HG03520 (cell line): Measurements from ENCODE around the gene CLBA1.
A peak's percentile ranks its signal among the peaks of the same experiment; 100 is the strongest.
"Not testable (repeated sequence)": the region's sequence is repeated elsewhere in the genome, so short reads cannot be mapped to it uniquely, and the experiment has no call there.

Experiments
- ATAC-seq: cut with Tn5 transposase; IDR thresholded peaks from one replicate; pipeline ENCODE4 v1.9.1; 2021; ENCODE audit warnings: mild to moderate bottlenecking, moderate library complexity; ENCODE audit not compliant: unreplicated experiment

Gene CLBA1

GRCh38 chr14:104985675-104986486 lies at the start of gene CLBA1:
Gene CLBA1 (plus strand): TSS chr14:104985788. CDS start chr14:104986432, 644 bp downstream.
- peak; percentile 90 for ATAC-seq

- no peak for ATAC-seq
Measured at GRCh38 chr14:104935955-104936354, 49.6 kb upstream of the CLBA1 start.

- no peak for ATAC-seq
Measured at GRCh38 chr14:104936361-104937155, 49.0 kb upstream of the CLBA1 start.

- ATAC-seq: no peak
Measured at GRCh38 chr14:104937161-104937560, 48.4 kb upstream of the CLBA1 start.

- ATAC-seq: no peak
Measured at GRCh38 chr14:104937694-104938365, 47.8 kb upstream of the CLBA1 start.

- ATAC-seq: no peak
Measured at GRCh38 chr14:104938436-104938835, 47.2 kb upstream of the CLBA1 start.

GRCh38 chr14:104938960-104939359 lies 46.6 kb upstream of the CLBA1 start:
- ATAC-seq: no peak

- no peak for ATAC-seq
Measured at GRCh38 chr14:104939666-104940410, 45.8 kb upstream of the CLBA1 start.

- ATAC-seq: no peak
Measured at GRCh38 chr14:104940526-104941150, 45.0 kb upstream of the CLBA1 start.

- ATAC-seq: no peak
Measured at GRCh38 chr14:104941508-104942365, 43.9 kb upstream of the CLBA1 start.

- ATAC-seq: no peak
Measured at GRCh38 chr14:104942586-104942985, 43.0 kb upstream of the CLBA1 start.

GRCh38 chr14:104943216-104944015 lies 42.2 kb upstream of the CLBA1 start:
- ATAC-seq: not testable (repeated sequence)

- not testable (repeated sequence) for ATAC-seq
Measured at GRCh38 chr14:104944016-104944308, 41.6 kb upstream of the CLBA1 start.

GRCh38 chr14:104944436-104945205 lies 41.0 kb upstream of the CLBA1 start:
- ATAC-seq: not testable (repeated sequence)

- ATAC-seq: not testable (repeated sequence)
Measured at GRCh38 chr14:104945266-104945665, 40.3 kb upstream of the CLBA1 start.

- ATAC-seq: not testable (repeated sequence)
Measured at GRCh38 chr14:104945986-104946965, 39.3 kb upstream of the CLBA1 start.

GRCh38 chr14:104947201-104947600 lies 38.4 kb upstream of the CLBA1 start:
- not testable (repeated sequence) for ATAC-seq
